ENCODE data around the gene PRM3. TPM values are rescaled to one million over a fixed set of nuclear protein-coding genes. Genes with fewer than 3 reads are reported as not detected.

Gene PRM3
- total and polyA plus RNA-seq, 7 donors: not detected

DNA sequence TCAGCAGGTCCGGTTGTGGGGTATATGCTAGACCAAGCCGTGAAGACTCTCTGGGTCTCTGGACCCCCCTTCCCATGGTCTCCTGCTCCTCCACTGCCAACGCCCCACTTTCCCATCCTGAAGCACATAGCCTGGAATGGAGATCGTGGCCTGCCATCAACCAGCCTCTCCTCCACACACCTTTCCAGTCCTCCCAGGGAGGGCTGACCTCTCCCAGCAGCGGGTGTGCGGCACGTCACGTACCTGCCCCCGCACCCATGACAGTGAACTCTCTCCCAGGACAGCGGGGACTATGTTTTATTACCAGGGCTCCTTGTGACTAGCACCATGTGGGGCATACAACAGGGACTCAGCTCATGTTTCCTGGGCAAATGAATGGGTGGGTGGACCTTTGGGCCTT lies 1.8 kb downstream of the PRM3 start:
- intact Hi-C loops (cut with DNase I): no loop called here
- H3K36me3 ChIP-seq: no peaks in the 10 kb centered on the region
- no peaks in the 10 kb centered on the region for H3K27me3 ChIP-seq
- WGBS, 2 donors: 96 to 97% methylated on average over 10 of the region's 10 CpGs
- no peak overlapping the region for H3K27ac ChIP-seq
- DNase-seq: no peak
- H3K4me1 ChIP-seq: peaks cover 0 to 7% (median 0%) of the 10 kb centered on the region in 4 donors
- TF ChIP-seq EP300 (IDR thresholded peaks at IDR 0.05) (no peak), POLR2A (IDR thresholded peaks at IDR 0.05) (no peak), POLR2AphosphoS5 (IDR thresholded peaks at IDR 0.05) (no peak)
- TF ChIP-seq, protein P1, sequence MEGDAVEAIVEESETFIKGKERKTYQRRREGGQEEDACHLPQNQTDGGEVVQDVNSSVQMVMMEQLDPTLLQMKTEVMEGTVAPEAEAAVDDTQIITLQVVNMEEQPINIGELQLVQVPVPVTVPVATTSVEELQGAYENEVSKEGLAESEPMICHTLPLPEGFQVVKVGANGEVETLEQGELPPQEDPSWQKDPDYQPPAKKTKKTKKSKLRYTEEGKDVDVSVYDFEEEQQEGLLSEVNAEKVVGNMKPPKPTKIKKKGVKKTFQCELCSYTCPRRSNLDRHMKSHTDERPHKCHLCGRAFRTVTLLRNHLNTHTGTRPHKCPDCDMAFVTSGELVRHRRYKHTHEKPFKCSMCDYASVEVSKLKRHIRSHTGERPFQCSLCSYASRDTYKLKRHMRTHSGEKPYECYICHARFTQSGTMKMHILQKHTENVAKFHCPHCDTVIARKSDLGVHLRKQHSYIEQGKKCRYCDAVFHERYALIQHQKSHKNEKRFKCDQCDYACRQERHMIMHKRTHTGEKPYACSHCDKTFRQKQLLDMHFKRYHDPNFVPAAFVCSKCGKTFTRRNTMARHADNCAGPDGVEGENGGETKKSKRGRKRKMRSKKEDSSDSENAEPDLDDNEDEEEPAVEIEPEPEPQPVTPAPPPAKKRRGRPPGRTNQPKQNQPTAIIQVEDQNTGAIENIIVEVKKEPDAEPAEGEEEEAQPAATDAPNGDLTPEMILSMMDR (IDR thresholded peaks at IDR 0.05): no peak
- H3K9me3 ChIP-seq: no peaks in the 10 kb centered on the region
- no peak overlapping the region for H3K4me3 ChIP-seq

DNA sequence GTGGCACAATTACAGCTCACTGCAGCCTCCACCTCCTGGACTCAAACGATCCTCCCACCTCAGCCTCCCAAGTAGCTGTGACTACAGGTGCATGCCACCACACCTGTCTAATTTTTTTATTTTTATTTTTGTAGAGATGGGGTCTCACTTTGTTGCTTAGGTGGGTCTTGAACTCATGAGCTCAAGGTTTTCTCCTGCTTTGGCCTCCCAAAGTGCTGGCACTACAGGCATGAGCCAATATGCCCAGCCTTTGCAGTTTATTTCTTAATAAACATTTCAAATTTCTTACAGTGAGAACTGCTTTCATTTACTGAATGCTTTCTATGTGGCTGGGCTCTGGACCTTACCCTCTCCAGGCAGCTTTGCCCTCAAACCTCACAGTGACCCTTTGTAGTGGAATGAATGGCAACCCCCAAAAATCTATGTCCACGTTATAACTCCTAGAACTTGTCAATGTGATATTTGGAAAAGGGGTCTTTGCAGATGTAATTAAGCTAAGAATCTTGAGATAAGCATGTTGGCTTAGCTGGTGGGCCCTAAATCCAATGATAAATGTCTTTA lies 2.7 kb downstream of the PRM3 start:
- intact Hi-C loops (cut with DNase I): no loop called here
- Histone ChIP-seq H3K9me3 (no peaks in the 10 kb centered on the region), H3K27me3 (no peaks in the 10 kb centered on the region), H3K27ac (no peak overlapping the region), H3K4me3 (no peak overlapping the region), H3K4me1 (peaks cover 0 to 7% (median 0%) of the 10 kb centered on the region in 4 donors), H3K36me3 (no peaks in the 10 kb centered on the region)
- TF ChIP-seq POLR2A (IDR thresholded peaks at IDR 0.05) (no peak), POLR2AphosphoS5 (IDR thresholded peaks at IDR 0.05) (no peak), EP300 (IDR thresholded peaks at IDR 0.05) (no peak)
- TF ChIP-seq, protein P1 (IDR thresholded peaks at IDR 0.05): no peak
- no peak for DNase-seq
- 89 to 95% methylated on average over 2 of the region's 2 CpGs for WGBS, 2 donors

DNA sequence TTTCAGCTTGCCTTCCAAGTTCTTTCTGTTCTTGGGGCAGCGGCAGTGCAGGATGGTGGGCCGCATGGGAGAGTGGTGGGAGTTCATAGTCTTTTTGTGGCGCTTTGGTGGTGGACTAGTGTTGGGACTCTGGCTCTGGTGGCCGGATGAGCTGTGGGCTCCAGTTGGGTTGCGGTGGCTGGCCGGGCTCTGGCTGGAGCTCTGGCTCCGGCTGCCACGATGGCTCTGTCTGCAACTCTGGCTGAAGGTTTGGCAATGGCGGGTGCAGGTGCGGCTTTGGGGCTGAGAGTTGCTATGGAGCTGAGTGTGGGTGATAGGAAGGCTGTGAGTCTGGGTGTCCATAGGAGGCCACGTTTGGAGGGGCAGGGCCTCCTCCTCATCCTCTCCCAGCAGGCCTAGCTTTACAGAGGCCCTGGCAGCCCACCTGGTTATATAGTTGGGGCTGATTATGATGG lies 4.5 kb downstream of the PRM3 start, which contains the start of gene TNP2:
Gene TNP2 (minus strand): TSS at position 405 of the 455 bp plus-strand sequence. CDS start 63 bp downstream, at position 342.
- intact Hi-C loops (cut with DNase I): no loop called here
- TF ChIP-seq EP300 (IDR thresholded peaks at IDR 0.05) (no peak), POLR2AphosphoS5 (IDR thresholded peaks at IDR 0.05) (no peak), POLR2A (IDR thresholded peaks at IDR 0.05) (no peak)
- TF ChIP-seq, protein P1 (IDR thresholded peaks at IDR 0.05): no peak
- H3K4me3 ChIP-seq: no peak within 1 kb of the TSS
- DNase-seq: no peak
- 94 to 97% methylated on average over 11 of the region's 11 CpGs for WGBS, 2 donors
- H3K27me3 ChIP-seq: no peaks in the 10 kb centered on the region
- no peak within 1 kb of the TSS for H3K27ac ChIP-seq
- H3K4me1 ChIP-seq: peaks cover 0 to 7% (median 0%) of the 10 kb centered on the region in 4 donors
- no peaks in the 10 kb centered on the region for H3K36me3 ChIP-seq
- no peaks in the 10 kb centered on the region for H3K9me3 ChIP-seq

DNA sequence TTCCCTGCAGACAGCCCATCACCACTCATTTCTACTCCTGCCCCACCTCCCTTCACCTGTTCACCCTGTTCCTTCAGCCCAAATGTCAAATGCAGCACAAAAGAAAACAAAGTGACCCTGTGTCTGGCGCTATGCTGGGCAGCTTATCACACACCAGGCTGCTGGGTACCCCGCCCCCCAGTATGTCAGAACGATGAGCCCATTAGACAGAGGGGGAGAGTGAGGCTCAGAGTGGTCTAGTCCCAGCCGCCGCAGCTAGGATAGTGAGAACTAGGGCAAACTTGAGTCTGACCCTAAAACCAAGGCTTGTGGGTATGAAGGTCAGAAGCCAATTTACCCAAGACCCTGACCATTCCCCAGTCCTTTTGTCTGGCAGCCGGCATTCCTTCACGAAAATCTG lies 8.3 kb downstream of the PRM3 start:
- Histone ChIP-seq H3K36me3 (no peaks in the 10 kb centered on the region), H3K4me3 (no peak overlapping the region), H3K27me3 (no peaks in the 10 kb centered on the region), H3K27ac (no peak overlapping the region), H3K9me3 (no peaks in the 10 kb centered on the region), H3K4me1 (no peaks in the 10 kb centered on the region)
- TF ChIP-seq, protein P1 (IDR thresholded peaks at IDR 0.05): no peak
- TF ChIP-seq POLR2AphosphoS5 (IDR thresholded peaks at IDR 0.05) (no peak), POLR2A (IDR thresholded peaks at IDR 0.05) (no peak), EP300 (IDR thresholded peaks at IDR 0.05) (no peak)
- no peak for DNase-seq
- intact Hi-C loops (cut with DNase I): no loop called here
- 79 to 93% methylated on average over 7 of the region's 7 CpGs for WGBS, 2 donors

Measured in sigmoid colon (tissue), 7 donors.